DOHH2 (cell line): ENCODE data around the gene PCNX3.

Experiments used
- CTCF ChIP-seq: fragments of 200-600 bp; sonication (generic); IDR thresholded peaks from one replicate; pipeline ENCODE4 v1.5.1; 2014; ENCODE audit warnings: antibody characterized with exemption, mild to moderate bottlenecking, low read depth, low read length; ENCODE audit not compliant: poor library complexity, severe bottlenecking
- EZH2phosphoT487 ChIP-seq: fragments of 200-600 bp; sonication (generic); IDR thresholded peaks from 2 replicates; pipeline ENCODE4 v1.6.1; 2017; ENCODE audit warnings: borderline replicate concordance, mild to moderate bottlenecking, antibody characterized with exemption, low read length, moderate library complexity, mixed read lengths

- TF ChIP-seq CTCF, result no peak
- TF ChIP-seq EZH2phosphoT487, result no peak
These were observed 5.1 kb downstream of the PCNX3 start for GRCh38 chr11:65620666-65621065.
